HG02938 (cell line): Measurements from ENCODE around the gene PLOD1.
"Not testable (repeated sequence)": the region's sequence is repeated elsewhere in the genome, so short reads cannot be mapped to it uniquely, and the experiment has no call there.

Source experiments
- ATAC-seq: cut with Tn5 transposase; IDR thresholded peaks from one replicate; pipeline ENCODE4 v1.9.1; 2021; ENCODE audit warnings: mild to moderate bottlenecking, moderate library complexity; ENCODE audit not compliant: unreplicated experiment

PLOD1 gene

DNA sequence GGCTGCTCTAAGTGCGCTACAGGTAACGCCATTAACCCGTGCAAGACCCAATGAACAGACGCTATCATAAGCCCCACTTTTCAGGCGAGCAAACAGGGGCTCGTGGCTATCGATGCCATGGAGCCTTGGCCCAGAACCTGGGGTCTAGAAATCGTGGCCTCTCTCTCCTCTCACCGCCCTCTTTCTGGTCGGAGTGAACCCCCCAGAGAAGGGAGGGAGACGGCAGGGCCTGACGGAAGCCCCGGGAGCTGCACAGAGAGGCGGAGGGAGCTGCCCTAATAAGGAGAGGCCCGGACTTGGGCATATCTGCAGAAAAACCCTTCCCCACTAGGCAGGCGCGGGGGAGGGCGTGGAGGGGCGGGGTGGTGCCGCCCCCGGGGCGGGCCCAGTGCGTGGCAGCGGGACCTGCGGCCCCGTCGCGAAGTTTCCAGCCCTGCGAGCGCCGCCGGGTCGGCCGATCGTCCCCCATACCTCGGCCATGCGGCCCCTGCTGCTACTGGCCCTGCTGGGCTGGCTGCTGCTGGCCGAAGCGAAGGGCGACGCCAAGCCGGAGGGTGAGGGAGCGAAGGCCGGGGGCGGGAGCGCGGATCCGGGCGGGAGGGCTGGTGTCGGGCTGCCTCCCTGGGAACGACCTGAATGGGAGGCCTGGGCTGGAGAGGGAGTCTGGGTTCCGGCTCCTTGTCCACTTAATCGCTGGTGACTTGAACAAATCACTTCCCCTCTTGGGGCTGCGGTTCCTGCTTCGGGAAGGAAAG lies at the start of gene PLOD1:
Gene PLOD1 (plus strand): TSS at position 416 of the 755 bp plus-strand sequence. CDS start 63 bp downstream, at position 479.
- ATAC-seq: peak; percentile 87

DNA sequence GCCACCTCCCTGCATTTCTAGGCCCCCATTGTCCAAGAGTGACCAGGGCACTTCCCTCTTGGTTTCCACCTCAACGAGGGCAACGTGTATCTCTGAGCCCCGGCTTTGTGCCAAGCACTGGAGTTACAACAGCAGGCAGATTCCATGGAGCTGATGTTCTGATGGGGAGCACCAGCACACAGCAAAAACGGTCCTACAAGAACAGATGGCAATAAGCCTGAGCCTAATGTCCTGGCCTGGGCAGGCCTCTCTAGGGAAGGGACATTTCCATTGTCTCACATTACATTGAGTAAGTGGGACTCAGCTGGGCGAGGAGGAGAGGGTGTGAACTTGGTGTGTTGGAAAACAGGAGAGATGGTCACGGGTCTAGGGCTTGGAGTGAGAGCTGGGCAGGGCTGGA lies 48.6 kb upstream of the PLOD1 start:
- ATAC-seq: no peak

DNA sequence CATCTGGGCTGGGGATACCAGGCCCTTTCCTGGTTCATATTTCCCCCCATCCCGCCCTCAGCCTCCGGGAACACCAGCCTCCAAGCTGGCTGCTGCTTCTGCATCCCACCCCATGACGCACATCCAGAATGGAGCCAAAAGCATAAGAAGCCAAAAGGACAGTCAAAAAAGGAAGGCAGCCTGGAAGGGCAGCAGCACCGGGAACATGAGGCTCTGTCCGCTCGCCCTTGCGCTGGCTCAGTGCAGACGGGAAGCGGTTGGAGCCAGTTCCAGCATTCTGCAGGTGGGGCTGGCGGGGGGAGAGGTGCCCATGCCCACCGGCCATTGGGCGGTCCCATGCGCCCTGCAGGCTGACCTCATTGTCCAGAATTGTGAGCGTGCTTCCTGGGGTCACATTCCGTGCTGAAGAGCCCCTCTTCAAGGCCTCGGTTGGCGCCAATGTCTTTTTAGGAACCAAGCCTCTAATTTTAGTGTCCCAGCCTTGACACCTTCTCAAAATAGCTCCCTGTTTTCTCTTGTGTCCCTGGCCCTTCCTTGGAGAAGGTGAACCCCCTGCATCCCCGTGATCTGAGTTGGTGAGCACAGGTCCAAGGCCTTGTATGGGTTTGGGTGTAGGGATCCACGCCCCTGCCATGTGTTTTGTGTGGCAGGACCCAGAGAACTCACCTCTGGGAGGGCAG lies 47.4 kb upstream of the PLOD1 start:
- ATAC-seq: no peak

GRCh38 chr1:11887666-11888007 lies 46.9 kb upstream of the PLOD1 start:
- no peak for ATAC-seq

- no peak for ATAC-seq
Observed at GRCh38 chr1:11888206-11888876, 46.2 kb upstream of the PLOD1 start.

- no peak for ATAC-seq
Observed at GRCh38 chr1:11888877-11889208, 45.7 kb upstream of the PLOD1 start.

- ATAC-seq: no peak
Observed at GRCh38 chr1:11891433-11892186, 42.9 kb upstream of the PLOD1 start.

DNA sequence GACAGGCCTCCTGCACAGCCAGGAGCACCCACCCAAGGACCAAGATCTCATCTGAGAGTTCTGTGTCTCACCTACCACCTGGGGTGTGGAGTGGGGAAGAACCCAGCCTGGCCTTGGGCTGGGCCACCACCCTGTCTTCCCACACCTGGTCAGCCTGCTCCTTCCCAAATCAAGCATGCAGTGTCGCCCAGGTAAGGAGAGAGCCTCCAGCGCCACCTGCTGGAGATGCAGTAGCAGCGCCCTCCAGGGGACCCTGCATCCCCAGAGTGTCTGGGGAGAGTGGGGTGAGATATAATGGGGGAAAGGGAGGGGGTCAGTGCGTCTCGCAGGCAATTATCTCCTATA lies 40.6 kb upstream of the PLOD1 start:
- ATAC-seq: no peak

- ATAC-seq: not testable (repeated sequence)
Observed at GRCh38 chr1:11894501-11894900, 40.0 kb upstream of the PLOD1 start.

- ATAC-seq: no peak
Observed at GRCh38 chr1:11898086-11898785, 36.3 kb upstream of the PLOD1 start.

- ATAC-seq: no peak
Observed at GRCh38 chr1:11898831-11899467, 35.6 kb upstream of the PLOD1 start.

DNA sequence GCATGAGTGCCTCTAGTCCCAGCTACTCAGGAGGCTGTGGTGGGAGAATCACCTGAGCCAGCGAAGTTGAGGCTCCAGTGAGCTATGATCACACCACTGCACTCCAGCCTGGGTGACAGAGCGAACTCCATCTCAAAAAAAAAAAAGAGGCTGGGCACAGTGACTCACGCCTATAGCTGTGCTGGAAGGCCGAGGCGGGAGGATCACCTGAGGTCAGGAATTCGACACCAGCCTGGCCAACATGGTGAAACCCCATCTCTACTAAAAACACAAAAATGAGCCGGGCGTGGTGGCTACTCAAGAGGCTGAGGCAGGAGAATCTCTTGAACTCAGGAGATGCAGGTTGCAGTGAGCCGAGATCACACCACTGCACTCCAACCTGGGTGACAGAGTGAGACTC lies 33.1 kb upstream of the PLOD1 start:
- not testable (repeated sequence) for ATAC-seq

DNA sequence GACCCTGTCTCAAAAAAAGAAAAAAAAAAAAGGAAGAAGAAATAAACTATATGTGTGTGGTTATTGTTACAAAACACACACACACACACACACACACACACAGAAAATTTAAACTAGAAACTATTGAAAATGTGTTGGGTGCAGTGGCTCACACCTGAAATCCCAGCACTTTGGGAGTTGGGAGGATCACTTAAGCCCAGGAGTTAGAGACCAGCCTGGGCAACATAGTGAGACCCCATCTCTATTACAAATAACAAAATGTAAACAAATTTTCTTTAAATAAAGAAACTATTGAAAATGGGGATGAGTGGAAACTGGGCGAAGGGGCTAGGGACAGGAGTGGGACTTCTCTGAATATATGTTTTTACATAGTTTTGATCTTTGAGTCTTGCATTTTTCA lies 31.3 kb upstream of the PLOD1 start:
- no peak for ATAC-seq

- ATAC-seq: not testable (repeated sequence)
Observed at GRCh38 chr1:11904156-11904555, 30.4 kb upstream of the PLOD1 start.

- ATAC-seq: no peak
Observed at GRCh38 chr1:11904978-11905377, 29.5 kb upstream of the PLOD1 start.

DNA sequence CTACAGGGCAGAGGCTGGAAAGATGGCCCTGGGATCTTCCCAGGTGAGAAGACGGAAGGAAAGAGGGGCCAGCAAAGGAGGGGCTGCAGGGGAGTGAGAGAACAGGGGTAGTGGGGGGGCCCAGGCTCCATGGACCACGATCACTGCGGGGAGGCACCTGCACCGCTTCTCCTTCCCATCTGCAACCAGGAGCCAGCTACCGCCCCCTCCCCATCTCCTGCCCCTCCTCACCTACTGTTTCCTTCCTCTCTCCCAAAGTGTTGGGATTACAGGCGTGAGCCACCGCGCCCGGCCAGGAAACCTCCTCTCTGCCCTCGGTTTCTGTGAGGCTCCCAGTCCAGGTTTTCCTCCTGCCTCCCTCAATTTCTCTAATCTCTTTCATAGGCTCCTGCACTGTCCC lies 27.6 kb upstream of the PLOD1 start:
- ATAC-seq: no peak

GRCh38 chr1:11907275-11908094 lies 27.0 kb upstream of the PLOD1 start:
- ATAC-seq: peak; percentile 39

- ATAC-seq: peak; percentile 49
Observed at GRCh38 chr1:11908095-11908675, 26.3 kb upstream of the PLOD1 start.

- not testable (repeated sequence) for ATAC-seq
Observed at GRCh38 chr1:11910914-11911228, 23.6 kb upstream of the PLOD1 start.
